ENCODE results near the gene LRP3.

DNA sequence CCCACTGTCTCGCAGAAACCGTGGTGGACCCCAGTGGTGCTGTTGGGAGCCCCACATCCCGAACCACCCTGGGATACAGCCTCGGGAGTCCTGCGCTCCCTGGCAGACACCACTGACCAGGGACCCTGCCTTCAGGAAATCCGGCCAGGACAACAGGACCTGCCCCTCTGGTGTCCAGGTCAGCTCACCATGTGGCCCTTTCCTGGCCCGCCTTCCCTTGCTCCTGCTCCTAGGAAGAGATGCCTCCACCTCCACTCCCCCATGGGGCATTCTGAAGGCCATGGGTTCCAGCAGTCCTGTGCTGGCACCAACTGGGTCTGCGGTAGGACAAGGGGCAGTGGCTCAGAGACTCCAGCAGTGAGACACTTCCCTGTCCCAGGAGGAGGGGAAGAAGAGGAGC is 54.0 kb downstream of the LRP3 start:
- no peak for TF ChIP-seq POLR2A (IDR thresholded peaks at IDR 0.05)
- TF ChIP-seq, protein P1, sequence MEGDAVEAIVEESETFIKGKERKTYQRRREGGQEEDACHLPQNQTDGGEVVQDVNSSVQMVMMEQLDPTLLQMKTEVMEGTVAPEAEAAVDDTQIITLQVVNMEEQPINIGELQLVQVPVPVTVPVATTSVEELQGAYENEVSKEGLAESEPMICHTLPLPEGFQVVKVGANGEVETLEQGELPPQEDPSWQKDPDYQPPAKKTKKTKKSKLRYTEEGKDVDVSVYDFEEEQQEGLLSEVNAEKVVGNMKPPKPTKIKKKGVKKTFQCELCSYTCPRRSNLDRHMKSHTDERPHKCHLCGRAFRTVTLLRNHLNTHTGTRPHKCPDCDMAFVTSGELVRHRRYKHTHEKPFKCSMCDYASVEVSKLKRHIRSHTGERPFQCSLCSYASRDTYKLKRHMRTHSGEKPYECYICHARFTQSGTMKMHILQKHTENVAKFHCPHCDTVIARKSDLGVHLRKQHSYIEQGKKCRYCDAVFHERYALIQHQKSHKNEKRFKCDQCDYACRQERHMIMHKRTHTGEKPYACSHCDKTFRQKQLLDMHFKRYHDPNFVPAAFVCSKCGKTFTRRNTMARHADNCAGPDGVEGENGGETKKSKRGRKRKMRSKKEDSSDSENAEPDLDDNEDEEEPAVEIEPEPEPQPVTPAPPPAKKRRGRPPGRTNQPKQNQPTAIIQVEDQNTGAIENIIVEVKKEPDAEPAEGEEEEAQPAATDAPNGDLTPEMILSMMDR (IDR thresholded peaks at IDR 0.05) = no peak
